HG02571 (cell line): ENCODE results near the gene RBPJL.

Source experiments
- ATAC-seq: cut with Tn5 transposase; IDR thresholded peaks from one replicate; pipeline ENCODE4 v1.9.1; 2021; ENCODE audit warnings: mild to moderate bottlenecking, moderate library complexity; ENCODE audit not compliant: unreplicated experiment

Gene RBPJL

GRCh38 chr20:45292343-45292742, 14.3 kb upstream of the RBPJL start:
- no peak for ATAC-seq

- ATAC-seq: no peak
Measured at GRCh38 chr20:45293041-45294002, 13.3 kb upstream of the RBPJL start.

- no peak for ATAC-seq
Measured at GRCh38 chr20:45294003-45294368, 12.7 kb upstream of the RBPJL start.

- no peak for ATAC-seq
Measured at GRCh38 chr20:45294659-45295058, 12.0 kb upstream of the RBPJL start.

- ATAC-seq: no peak
Measured at GRCh38 chr20:45297786-45298497, 8.7 kb upstream of the RBPJL start.

GRCh38 chr20:45299786-45300185, 6.9 kb upstream of the RBPJL start:
- ATAC-seq: no peak

GRCh38 chr20:45300961-45301360, 5.7 kb upstream of the RBPJL start:
- ATAC-seq: no peak

- no peak for ATAC-seq
Measured at GRCh38 chr20:45301824-45302271, 4.8 kb upstream of the RBPJL start.

- ATAC-seq: no peak
Measured at GRCh38 chr20:45303586-45304463, 2.8 kb upstream of the RBPJL start.

GRCh38 chr20:45304464-45304999, 2.1 kb upstream of the RBPJL start:
- ATAC-seq: no peak

GRCh38 chr20:45305262-45305661, 1.4 kb upstream of the RBPJL start:
- ATAC-seq: no peak

GRCh38 chr20:45307076-45307640, 518 bp downstream of the RBPJL start:
- no peak for ATAC-seq

- no peak for ATAC-seq
Measured at GRCh38 chr20:45308117-45308778, 1.6 kb downstream of the RBPJL start, which contains the start of gene MATN4. MATN4 (minus strand) TSS chr20:45308299; CDS start chr20:45305582, 2,717 bp downstream.

GRCh38 chr20:45309075-45309474, 2.4 kb downstream of the RBPJL start:
- ATAC-seq: no peak

GRCh38 chr20:45311589-45312211, 5.1 kb downstream of the RBPJL start:
- ATAC-seq: no peak

- no peak for ATAC-seq
Measured at GRCh38 chr20:45312241-45312640, 5.6 kb downstream of the RBPJL start.

- no peak for ATAC-seq
Measured at GRCh38 chr20:45313065-45313695, 6.5 kb downstream of the RBPJL start.

- ATAC-seq: no peak
Measured at GRCh38 chr20:45313943-45314342, 7.3 kb downstream of the RBPJL start.

- ATAC-seq: no peak
Measured at GRCh38 chr20:45315672-45316071, 9.0 kb downstream of the RBPJL start.
